HG03039 (cell line): Measurements from ENCODE around the gene PHACTR1.
"Not testable (repeated sequence)": the region's sequence is repeated elsewhere in the genome, so short reads cannot be mapped to it uniquely, and the experiment has no call there.

Experiments
- ATAC-seq: cut with Tn5 transposase; IDR thresholded peaks from one replicate; pipeline ENCODE4 v1.9.1; 2021; ENCODE audit warnings: mild to moderate bottlenecking, moderate library complexity; ENCODE audit not compliant: unreplicated experiment

PHACTR1 gene

GRCh38 chr6:13217206-13217905 lies 500.8 kb downstream of the PHACTR1 start:
- no peak for ATAC-seq

- ATAC-seq: no peak
Measured at GRCh38 chr6:13220266-13220665, 503.7 kb downstream of the PHACTR1 start.

- no peak for ATAC-seq
Measured at GRCh38 chr6:13222048-13222447, 505.5 kb downstream of the PHACTR1 start.

GRCh38 chr6:13226071-13226470 lies 509.5 kb downstream of the PHACTR1 start:
- no peak for ATAC-seq

GRCh38 chr6:13228264-13229204 lies 512.0 kb downstream of the PHACTR1 start:
- ATAC-seq: no peak

- ATAC-seq: peak; percentile 64
Measured at GRCh38 chr6:13229205-13230085, 512.9 kb downstream of the PHACTR1 start.

- no peak for ATAC-seq
Measured at GRCh38 chr6:13233106-13233505, 516.5 kb downstream of the PHACTR1 start.

GRCh38 chr6:13234130-13234529 lies 517.6 kb downstream of the PHACTR1 start:
- no peak for ATAC-seq

GRCh38 chr6:13235339-13235738 lies 518.8 kb downstream of the PHACTR1 start:
- ATAC-seq: no peak

- ATAC-seq: no peak
Measured at GRCh38 chr6:13237318-13237717, 520.8 kb downstream of the PHACTR1 start.

GRCh38 chr6:13238017-13238416 lies 521.5 kb downstream of the PHACTR1 start:
- ATAC-seq: no peak

GRCh38 chr6:13238640-13239216 lies 522.2 kb downstream of the PHACTR1 start:
- no peak for ATAC-seq

- no peak for ATAC-seq
Measured at GRCh38 chr6:13239530-13240455, 523.2 kb downstream of the PHACTR1 start.

GRCh38 chr6:13241364-13241763 lies 524.8 kb downstream of the PHACTR1 start:
- ATAC-seq: no peak

- ATAC-seq: no peak
Measured at GRCh38 chr6:13242178-13242577, 525.6 kb downstream of the PHACTR1 start.

GRCh38 chr6:13242590-13242989 lies 526.0 kb downstream of the PHACTR1 start:
- no peak for ATAC-seq

- ATAC-seq: no peak
Measured at GRCh38 chr6:13243033-13243432, 526.5 kb downstream of the PHACTR1 start.

- ATAC-seq: not testable (repeated sequence)
Measured at GRCh38 chr6:13243745-13244144, 527.2 kb downstream of the PHACTR1 start.

GRCh38 chr6:13247627-13248026 lies 531.1 kb downstream of the PHACTR1 start:
- ATAC-seq: no peak

- no peak for ATAC-seq
Measured at GRCh38 chr6:13248053-13248452, 531.5 kb downstream of the PHACTR1 start.
